PC-9 (cell line): ENCODE measurements around the gene AGRN.

Experiments used
- CTCF ChIP-seq: fragments of 200-600 bp; sonication (generic); conservative IDR thresholded peaks from 2 replicates; pipeline ENCODE4 v1.6.1; 2017; ENCODE audit warnings: mixed run types, antibody characterized with exemption, mild to moderate bottlenecking, moderate library complexity
- EZH2 ChIP-seq: fragments of 200-600 bp; sonication (generic); IDR thresholded peaks from 2 replicates; pipeline ENCODE4 v1.8.0; 2017; ENCODE audit warnings: antibody characterized with exemption, low read depth

GRCh38 chr1:1044455-1045078 lies 24.6 kb downstream of the AGRN start:
- no peak for TF ChIP-seq CTCF
- no peak for TF ChIP-seq EZH2
